Mucosa of descending colon (tissue), 3 donors: ENCODE data around the gene CLEC2D. TPM values are rescaled to one million over a fixed set of nuclear protein-coding genes. Genes with fewer than 3 reads are reported as not detected.
A peak's percentile ranks its signal among the peaks of the same experiment; 100 is the strongest.
"Not testable (repeated sequence)": the region's sequence is repeated elsewhere in the genome, so short reads cannot be mapped to it uniquely, and the experiment has no call there.

Experiments
- ATAC-seq: fragments of 200-7000 bp; cut with Tn5 transposase; one replicate; pipeline ENCODE4 v1.9.1; 2020; ENCODE audit warnings: mild to moderate bottlenecking, moderate library complexity
- DNase-seq, 3 donors: peaks; one replicate each; pipeline ENCODE4 v3.0.0-alpha.2; 2020
- H3K36me3 ChIP-seq: fragments of 200-600 bp; one replicate; pipeline ENCODE4 v1.8.0; 2021; ENCODE audit warnings: low read depth, mild to moderate bottlenecking
- H3K4me1 ChIP-seq: fragments of 200-600 bp; one replicate; pipeline ENCODE4 v1.8.0; 2021; ENCODE audit warnings: low read depth, mild to moderate bottlenecking
- H3K4me3 ChIP-seq: fragments of 200-600 bp; one replicate; pipeline ENCODE4 v1.8.0; 2021; ENCODE audit warnings: mild to moderate bottlenecking
- H3K9me3 ChIP-seq: fragments of 200-600 bp; one replicate; pipeline ENCODE4 v1.8.0; 2021; ENCODE audit warnings: mild to moderate bottlenecking
- CTCF ChIP-seq: fragments of 200-600 bp; IDR thresholded peaks from one replicate; pipeline ENCODE4 v1.8.0; 2022; ENCODE audit warnings: antibody characterized with exemption, mild to moderate bottlenecking
- intact Hi-C, 2 donors: fragments of 100-400 bp; cut with DNase I in 1 of 2; cut with micrococcal nuclease in 1 of 2; formaldehyde crosslinking; loops; one replicate each; pipeline versions ENCODE4 v1.11.0 to v1.11.1; 2022; cut with DNase I, micrococcal nuclease
- total RNA-seq, 3 donors: library from RNA; stranded (reverse); fragmentation: NEBNext Ultra II Directional in 2 of 3; extraction: Animal tissue kit (Norgen Biotek cat#: 25700) in 2 of 3; gene quantifications; one replicate each; pipeline versions ENCODE4 v1.2.1 to v1.2.4, GENCODE V29; 2021 to 2023
- donor health status: DM: no; HTN: no; CAD: no; lungs with moderate emphysema.
- donor health status: DM: no; HTN: no; CAD: no.
- donor health status: DM: no; HTN: yes; CAD: no.

The CLEC2D gene
- total RNA-seq, 3 donors from 2014 or later: 7.1 to 10.1 (median 7.2) TPM

GRCh38 chr12:9731393-9731792 is 61.9 kb downstream of the CLEC2D start:
- intact Hi-C loops: no loop called here
- H3K36me3 ChIP-seq: no peaks in the 10 kb centered on the region
- H3K9me3 ChIP-seq: no peaks in the 10 kb centered on the region
- H3K4me1 ChIP-seq: no peaks in the 10 kb centered on the region
- DNase-seq: no peak
- no peak overlapping the region for H3K4me3 ChIP-seq
- no peak for ATAC-seq
- no peak for TF ChIP-seq CTCF

- intact Hi-C loops: no loop called here
Observed at GRCh38 chr12:9731797-9732196, 62.3 kb downstream of the CLEC2D start.

GRCh38 chr12:9732921-9733461 is 63.5 kb downstream of the CLEC2D start, which contains the start of gene CLECL1:
Gene CLECL1, minus strand, starts transcription at chr12:9733097.
- ATAC-seq: no peak
- no peak for TF ChIP-seq CTCF
- H3K4me3 ChIP-seq: no peak within 1 kb of the TSS
- intact Hi-C loops: no loop called here
- no peaks in the 10 kb centered on the region for H3K36me3 ChIP-seq
- no peak for DNase-seq
- H3K4me1 ChIP-seq: peaks cover 4% of the 10 kb centered on the region
- H3K9me3 ChIP-seq: no peaks in the 10 kb centered on the region

More at GRCh38 chr12:9731797-9732196, 62.3 kb downstream of the CLEC2D start:
- H3K9me3 ChIP-seq: no peaks in the 10 kb centered on the region
- ATAC-seq (peak; percentile 51), DNase-seq (no peak)
- no peak overlapping the region for H3K4me3 ChIP-seq
- no peak for TF ChIP-seq CTCF
- no peaks in the 10 kb centered on the region for H3K36me3 ChIP-seq
- no peaks in the 10 kb centered on the region for H3K4me1 ChIP-seq

GRCh38 chr12:9735601-9736000 is 66.1 kb downstream of the CLEC2D start:
- TF ChIP-seq CTCF: no peak
- H3K4me1 ChIP-seq: peaks cover 4% of the 10 kb centered on the region
- H3K36me3 ChIP-seq: no peaks in the 10 kb centered on the region
- intact Hi-C loops: no loop called here
- no peak overlapping the region for H3K4me3 ChIP-seq
- ATAC-seq (no peak), DNase-seq (no peak)
- H3K9me3 ChIP-seq: no peaks in the 10 kb centered on the region

GRCh38 chr12:9736936-9737705 is 67.6 kb downstream of the CLEC2D start:
- intact Hi-C loops: no loop called here
- H3K36me3 ChIP-seq: no peaks in the 10 kb centered on the region
- H3K4me3 ChIP-seq: no peak overlapping the region
- peaks cover 4% of the 10 kb centered on the region for H3K4me1 ChIP-seq
- TF ChIP-seq CTCF: no peak
- no peaks in the 10 kb centered on the region for H3K9me3 ChIP-seq
- DNase-seq: no peak
- ATAC-seq: peak; percentile 36

- H3K4me3 ChIP-seq, DNase-seq, H3K36me3 ChIP-seq, intact Hi-C loops, ATAC-seq, H3K4me1 ChIP-seq, H3K9me3 ChIP-seq: not testable (repeated sequence)
Observed at GRCh38 chr12:9738905-9739304, 69.4 kb downstream of the CLEC2D start.

- not testable (repeated sequence) for H3K4me1 ChIP-seq, H3K36me3 ChIP-seq, H3K4me3 ChIP-seq, H3K9me3 ChIP-seq
- peak; percentile 33 for ATAC-seq
- intact Hi-C loops: loop anchor here in 1 of 2 donors (10.0 kb wide), 1 partner anchor 185 kb away; no protein-coding TSS in a partner anchor
- peak in 2 of 3 donors; percentile 52 to 71 for DNase-seq
Observed at GRCh38 chr12:9739404-9740105, 70.0 kb downstream of the CLEC2D start.
